DND-41 (cell line): ENCODE data around the gene CERS6.

Source experiments
- CTCF ChIP-seq: IDR thresholded peaks from 2 replicates; pipeline ENCODE4 v1.5.1; 2012; ENCODE audit warnings: borderline replicate concordance, low read length, moderate library complexity, mild to moderate bottlenecking; ENCODE audit not compliant: poor library complexity, severe bottlenecking; ENCODE audit errors: extremely low read depth
- EZH2 ChIP-seq: IDR thresholded peaks from 3 replicates; pipeline ENCODE4 v1.6.1; 2012; ENCODE audit warnings: borderline replicate concordance, low read depth, mild to moderate bottlenecking, moderate library complexity, low read length, inconsistent platforms; ENCODE audit not compliant: severe bottlenecking

- TF ChIP-seq EZH2 (no peak), CTCF (no peak)
Measured at GRCh38 chr2:168525716-168526446, 69.8 kb downstream of the CERS6 start.
